HuH-7.5 (cell line): ENCODE data around the gene TSPYL2.
A peak's percentile ranks its signal among the peaks of the same experiment; 100 is the strongest.

Source experiments
- DNase-seq: peaks from one replicate; pipeline ENCODE4 v3.0.0; 2011; ENCODE audit warnings: low spot score

Gene TSPYL2

DNA sequence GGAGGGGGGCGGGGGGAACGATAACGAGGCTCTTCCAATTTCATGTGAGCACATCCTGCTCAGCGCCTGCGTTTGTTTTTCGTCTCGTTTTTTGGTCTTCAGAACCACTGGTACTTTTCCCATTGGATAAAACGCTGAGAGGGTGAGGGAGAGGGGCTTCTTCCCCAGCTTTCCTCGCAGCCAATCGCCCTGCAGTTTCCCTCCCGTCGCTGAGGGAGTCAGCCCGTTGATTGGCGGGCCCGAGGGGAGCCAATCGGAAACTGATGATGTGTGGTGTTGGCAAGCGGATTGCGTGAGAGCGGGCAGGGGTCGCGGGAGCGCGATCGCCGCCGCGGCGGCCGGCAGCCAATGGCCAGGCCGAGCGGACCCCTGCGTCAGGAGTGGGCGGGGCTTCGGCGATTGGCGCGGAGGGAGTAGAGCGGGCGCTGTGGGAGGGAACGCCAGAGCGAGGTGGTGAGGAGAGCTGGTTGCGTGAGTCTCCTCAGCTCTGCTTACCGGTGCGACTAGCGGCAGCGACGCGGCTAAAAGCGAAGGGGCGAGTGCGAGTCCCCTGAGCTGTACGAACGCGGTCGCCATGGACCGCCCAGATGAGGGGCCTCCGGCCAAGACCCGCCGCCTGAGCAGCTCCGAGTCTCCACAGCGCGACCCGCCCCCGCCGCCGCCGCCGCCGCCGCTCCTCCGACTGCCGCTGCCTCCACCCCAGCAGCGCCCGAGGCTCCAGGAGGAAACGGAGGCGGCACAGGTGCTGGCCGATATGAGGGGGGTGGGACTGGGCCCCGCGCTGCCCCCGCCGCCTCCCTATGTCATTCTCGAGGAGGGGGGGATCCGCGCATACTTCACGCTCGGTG lies at the start of gene TSPYL2:
TSS of gene TSPYL2 (plus strand) at position 443 of the 848 bp plus-strand sequence. CDS start at position 575, 132 bp downstream.
- peak; percentile 82 for DNase-seq

DNA sequence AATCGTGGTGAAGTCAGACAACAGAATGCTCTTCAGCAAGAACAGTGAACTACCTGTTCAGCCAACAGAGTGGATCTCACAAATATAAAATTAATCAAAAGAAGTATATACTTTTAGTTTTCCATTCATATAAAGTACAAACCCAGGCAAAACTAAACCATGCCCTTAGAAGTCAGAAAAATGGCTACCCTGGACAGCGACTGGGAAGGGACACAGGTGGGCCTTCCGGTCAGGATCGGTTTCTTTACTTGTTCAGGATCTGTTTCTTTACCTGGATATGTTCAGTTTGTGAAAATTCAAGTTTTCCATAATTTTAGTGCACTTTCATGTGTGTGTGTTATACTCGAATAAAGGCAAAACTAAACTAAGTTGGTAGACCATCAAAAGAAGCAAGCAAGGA lies 46.0 kb upstream of the TSPYL2 start:
- no peak for DNase-seq

DNA sequence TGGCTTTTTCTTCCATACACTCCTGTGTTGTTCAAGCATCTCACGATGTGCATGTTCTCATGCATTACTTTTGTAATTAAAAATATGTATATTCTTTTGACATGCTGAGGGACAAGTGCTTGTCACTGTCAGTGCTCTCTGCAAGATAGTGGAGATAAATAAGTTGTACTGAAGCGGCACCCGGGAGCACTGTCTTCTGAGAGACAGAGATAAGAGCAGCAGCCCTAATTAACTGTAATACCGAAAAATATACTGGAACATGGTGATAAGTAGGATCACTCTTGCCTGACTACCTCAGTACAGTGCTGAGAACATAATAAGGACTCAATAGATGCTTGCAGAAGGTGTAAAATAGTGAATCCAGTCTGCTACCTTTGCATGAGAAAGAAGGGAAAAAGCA lies 42.9 kb upstream of the TSPYL2 start:
- DNase-seq: no peak

DNA sequence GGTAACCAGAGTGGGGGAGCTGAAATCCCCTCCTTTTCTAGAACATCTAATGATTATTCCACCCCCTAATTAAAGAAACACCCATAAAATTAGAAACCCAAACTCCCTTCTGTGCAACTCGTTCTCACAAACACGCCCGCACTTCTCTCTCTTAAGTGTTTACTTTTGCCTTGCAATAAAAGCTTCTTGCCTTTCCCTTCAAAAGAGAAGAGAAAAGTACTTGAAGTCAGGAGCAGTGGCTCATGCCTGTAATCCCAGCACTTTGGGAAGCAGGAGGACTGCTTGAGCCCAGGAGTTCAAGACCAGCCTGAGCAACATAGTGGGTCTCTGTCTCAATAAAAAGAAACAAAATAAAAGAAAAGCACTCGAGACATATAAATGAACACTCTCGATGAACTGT lies 37.2 kb upstream of the TSPYL2 start:
- no peak for DNase-seq

DNA sequence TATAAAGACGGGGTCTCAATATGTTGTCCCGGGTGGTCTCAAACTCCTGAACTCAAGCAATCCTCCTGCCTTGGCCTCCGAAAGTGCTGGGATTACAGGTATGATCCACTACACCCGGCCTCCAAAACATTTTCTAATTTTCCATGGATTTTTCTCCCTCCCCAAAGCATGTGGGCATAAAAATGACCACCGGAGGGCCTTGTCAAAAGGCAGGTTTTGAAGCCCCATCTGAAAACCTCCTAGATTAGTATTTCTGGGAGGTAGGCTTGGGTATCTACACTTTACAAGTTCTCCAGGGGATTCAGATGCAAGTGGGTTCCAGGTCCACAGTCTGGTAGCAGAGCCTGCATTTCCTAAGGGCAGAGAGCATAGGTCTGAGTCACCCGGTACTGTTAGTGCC lies 34.9 kb upstream of the TSPYL2 start:
- DNase-seq: no peak

DNA sequence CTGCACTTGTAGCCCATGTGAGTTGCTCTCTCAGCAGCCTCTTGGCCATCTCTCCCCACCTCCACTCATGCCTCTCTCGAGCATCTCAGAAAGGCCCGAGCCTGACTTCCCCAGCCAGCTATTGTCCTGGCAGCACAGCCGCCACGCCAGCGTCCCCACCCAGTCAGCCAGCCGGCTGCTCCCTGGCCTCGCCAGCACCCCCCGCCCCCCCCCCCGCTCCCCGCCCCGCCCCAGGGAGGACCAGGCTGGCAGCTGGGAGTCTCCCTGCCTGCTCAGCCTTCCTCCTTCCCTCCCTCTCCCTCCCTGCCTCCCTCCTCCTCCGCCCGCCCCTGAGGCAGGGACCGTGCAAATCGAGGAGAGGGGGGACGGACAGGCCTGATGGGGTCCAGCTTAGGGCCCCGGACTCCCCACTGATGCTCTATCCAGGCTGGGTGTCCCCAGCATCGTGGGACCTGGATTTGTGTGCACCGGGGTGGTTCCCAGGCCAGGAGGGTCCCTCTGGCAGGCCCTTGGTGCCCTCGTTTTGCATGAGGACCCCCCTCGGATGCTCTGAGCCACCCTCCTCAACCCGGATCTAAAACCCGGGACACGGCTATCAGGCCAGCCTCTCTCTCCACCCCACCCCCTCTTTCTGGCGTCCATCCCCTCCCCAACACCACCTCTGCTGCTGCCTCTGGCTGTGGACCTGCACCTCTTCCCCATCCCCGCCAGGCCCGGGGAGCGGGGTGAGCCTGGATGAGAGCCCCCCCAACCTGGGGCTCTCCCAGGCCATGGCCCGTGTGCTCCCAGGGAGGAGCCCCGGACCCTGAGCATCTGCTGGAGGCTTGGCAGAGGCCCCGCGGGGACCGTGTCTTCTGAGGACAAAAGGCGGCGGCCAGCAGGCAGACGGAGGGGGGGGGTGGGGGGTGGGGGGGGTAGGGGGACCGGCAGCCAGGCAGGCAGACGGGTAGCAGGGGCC lies 33.7 kb upstream of the TSPYL2 start, which contains the start of gene GPR173:
TSS of gene GPR173 (plus strand) at position 621 of the 958 bp plus-strand sequence. CDS start 27,833 bp downstream, outside the sequence.
- no peak for DNase-seq

DNA sequence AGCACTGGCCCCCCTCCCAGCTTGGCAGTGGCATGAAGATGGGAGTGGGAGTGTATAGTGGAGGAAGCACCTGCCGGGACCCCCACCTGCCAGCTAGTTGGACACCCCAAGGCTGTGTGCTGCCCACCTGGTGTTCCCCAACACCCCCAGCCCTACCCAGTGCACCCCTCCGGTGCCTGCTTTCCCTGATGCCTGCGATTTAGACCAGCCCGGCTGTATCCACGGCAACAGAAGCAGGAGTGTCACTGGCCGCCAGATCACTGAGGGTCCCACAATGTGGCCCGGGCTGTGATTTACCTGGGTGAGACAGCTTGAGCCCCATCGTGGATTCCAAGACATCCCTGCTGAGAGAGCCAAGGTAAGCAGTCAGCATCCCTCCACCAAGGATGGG lies 33.0 kb upstream of the TSPYL2 start:
- DNase-seq: no peak

DNA sequence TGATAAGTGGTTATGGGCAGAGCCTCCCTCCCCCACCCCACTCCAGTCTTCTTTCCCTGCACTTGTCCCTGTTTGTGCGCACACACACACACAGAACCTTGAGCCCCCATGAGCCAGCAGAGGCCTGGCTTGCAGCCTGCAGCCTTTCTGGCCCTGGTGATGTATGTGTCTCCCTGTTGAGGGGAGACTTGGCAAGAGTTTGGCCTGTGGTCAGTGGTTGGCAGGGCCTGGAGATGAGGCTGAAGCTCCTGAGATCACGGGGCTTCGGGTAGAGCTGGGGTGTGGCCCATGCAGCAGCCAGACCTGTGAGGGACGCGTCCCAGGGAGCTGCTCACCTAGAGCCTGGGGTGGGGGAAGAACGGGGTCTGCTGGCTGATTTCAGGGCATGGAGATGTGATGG lies 31.3 kb upstream of the TSPYL2 start:
- DNase-seq: no peak

DNA sequence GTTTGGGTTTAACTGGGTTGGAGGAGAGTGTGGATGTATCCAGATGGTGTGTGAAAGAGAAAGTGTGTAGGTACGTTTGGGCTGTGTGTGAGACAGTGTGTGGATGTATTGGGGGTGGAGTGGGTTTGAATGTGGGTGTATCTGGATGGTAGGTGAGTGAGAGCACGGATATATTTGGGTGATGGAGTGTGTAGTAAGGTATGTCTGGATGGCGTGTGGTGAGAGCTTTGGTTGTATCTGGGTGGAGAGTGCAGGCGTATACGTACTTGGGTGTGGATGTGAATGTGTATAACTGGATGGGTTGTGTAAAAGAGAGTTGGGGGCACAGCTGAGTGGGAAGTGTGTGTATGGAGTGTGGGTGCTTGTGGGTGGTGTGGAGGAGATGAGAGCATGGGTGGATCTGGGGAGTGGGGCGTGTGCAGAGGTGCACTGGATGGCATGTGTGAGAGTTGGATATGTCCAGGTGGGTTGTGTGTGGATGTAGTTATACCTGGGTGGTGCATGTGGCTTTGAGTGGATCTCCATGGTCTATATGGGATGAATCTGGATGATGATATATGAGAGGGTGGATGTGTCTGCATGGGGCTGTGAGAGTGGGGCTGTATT lies 26.8 kb upstream of the TSPYL2 start:
- no peak for DNase-seq

DNA sequence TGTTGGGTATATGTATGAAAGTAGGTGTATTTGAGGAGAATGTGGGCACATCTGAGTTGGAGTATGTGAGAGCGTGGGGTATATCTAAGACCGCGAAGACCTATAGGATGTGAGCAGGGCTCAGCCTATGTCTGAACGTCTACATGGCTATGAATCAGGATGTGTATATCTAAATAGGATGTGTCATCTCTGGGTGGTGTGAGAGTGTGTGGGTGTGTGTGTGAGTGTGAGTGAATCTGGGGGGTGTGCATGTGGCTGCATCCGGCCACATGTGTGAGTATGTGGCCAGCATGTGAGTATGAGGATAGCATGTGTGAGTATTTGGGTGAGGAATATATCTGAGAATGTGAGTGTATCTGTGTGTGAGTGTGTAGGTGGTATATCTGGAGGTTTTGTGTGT lies 25.9 kb upstream of the TSPYL2 start:
- DNase-seq: no peak

DNA sequence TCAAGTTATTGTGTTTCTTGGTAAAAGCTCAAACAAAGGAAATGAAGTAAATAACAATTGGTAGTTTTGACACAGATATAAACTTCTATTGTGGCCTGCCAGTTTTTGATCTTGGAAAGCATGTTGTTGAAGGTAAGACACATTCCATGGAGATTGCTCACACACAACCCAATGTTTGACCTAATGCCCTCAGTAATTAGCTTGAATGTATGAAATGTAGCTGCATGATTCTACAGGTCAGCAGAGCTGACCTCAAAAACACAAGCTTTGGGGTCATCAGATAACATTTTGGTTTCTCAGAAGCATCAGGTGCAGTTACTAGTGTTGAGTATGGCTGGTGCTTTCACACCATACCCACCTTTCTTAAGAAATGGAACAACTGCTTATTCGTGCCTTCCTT lies 17.1 kb upstream of the TSPYL2 start:
- no peak for DNase-seq

DNA sequence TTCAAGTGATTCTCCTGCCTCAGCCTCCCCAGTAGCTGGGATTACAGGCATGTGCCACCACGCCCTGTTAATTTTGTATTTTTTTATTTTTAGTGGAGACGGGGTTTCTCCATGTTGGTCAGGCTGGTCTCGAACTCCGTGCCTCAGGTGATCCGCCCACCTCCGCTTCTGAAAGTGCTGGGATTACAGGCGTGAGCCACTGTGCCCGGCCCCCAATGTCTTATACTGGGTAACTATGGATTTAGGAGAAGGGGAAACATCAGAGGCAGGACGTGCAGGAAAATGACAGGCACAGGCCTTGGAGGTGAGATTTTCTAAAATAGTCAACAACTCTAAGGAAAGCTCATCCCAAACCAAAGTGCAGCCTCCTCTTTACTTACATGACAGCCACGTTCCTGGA lies 11.1 kb upstream of the TSPYL2 start:
- DNase-seq: no peak

DNA sequence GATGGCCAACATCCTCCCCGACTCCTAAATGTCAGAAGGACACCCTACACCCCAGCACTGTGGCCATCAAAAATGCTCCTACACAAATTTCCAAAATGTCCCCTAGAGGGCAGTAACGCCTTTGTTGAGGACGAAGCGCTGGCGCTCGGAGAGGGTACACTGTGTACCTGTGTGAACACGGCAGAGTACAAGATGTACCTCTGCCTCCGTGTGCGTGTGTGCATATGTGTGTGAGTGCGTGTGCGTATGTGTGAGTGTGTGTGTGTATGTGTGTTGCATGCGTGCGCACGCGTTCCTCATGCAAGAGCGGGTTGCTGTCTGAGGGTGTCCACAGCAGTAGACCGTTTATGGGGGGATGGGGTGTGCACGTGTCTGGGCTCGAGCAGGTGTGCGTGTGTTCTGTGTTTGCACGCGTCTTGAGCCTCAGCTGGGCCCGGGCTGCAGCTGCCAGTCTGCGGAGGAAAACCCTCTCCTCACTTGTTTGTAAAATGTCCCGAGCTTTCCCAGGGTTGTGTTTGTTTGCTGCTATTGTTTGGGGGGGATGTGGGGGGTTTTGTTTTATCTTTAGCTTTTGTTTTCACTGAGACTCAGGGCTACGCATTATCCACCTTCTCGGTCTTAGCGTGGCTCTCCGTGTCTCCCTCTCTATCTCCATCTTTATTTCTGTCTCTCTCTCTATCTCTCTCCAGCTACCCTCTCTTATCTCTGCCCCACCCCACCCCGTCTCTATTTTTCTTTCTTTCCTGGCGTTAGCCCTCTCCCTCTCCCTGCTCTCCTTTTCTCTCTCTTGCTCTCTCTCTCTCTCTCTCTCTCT lies 10.4 kb upstream of the TSPYL2 start:
- no peak for DNase-seq

DNA sequence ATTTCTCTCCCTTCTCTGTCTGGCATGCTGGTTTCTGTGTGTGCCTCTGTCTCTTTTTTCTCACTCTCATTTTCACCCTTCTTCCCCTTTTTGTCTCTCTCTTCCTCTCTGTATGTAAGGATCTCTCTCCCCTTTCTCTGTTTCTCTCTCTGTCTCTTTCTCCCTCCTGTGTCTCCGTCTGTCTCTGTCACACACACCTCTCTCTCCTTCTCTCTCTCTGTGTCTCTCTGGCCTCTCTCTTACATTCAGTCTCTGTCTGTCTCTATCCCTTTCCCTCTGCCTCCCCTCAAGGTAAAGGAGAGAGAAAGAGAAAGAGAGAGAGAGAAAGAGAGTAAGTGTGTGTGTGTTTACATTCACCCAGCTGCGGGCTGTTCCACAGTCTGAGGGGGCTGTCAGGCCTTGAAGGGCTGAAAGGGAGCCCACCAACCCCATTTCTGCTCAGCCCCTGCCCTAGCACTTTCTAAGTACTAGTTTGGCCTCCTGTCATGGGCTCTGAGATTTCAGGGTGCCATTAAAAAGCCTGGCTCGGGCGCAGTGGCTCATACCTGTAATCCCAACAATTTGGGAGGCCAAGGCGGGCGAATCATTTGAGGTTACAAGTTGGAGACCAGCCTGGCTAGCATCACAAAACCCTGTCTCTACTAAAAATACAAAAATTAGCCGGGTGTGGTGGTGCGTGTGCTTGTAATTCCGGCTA lies 9.6 kb upstream of the TSPYL2 start:
- DNase-seq: no peak

DNA sequence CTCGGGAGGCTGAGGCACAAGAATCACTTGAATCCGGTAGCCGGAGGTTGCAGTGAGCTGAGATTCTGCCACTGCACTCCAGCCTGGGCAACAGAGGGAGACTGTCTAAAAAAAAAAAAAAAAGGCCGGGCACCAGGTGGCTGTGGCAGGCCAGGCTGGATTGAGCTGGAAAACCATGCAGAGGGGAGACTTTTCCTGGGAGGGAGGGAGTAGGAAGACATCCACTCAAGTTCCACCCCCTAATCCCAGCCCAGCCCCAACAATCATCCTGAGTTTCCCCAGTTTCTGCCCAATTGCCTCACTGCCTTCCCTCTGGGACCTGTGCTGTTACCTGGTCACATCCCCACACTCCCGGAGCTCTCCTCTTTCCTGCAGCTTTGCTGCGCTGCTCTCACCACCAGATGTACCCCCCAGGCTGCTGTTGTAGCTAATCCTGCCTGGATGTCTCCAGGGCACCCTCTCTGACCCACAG lies 9.0 kb upstream of the TSPYL2 start:
- no peak for DNase-seq

DNA sequence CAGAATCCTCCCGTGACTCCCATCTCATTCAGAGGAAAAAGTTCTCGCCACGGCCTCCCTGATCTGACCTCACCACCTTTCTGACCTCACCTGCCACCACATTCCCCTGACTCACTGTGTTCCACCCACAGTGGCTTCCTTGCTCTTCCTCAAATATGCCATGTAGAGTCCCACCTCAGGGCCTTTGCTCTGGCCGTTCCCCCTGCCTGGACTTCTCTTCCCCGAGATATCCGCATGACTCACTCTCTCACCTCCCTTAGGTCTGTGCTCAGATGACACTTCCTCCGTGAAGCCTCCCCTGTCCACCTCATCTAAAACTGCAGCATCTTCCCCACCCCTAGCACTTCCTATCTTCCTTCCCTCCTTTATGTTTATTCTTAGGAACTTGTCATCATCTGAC lies 7.2 kb upstream of the TSPYL2 start:
- no peak for DNase-seq

DNA sequence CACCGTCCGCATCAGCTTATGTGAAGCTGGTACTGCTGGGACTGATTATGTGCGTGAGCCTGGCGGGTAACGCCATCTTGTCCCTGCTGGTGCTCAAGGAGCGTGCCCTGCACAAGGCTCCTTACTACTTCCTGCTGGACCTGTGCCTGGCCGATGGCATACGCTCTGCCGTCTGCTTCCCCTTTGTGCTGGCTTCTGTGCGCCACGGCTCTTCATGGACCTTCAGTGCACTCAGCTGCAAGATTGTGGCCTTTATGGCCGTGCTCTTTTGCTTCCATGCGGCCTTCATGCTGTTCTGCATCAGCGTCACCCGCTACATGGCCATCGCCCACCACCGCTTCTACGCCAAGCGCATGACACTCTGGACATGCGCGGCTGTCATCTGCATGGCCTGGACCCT lies 5.5 kb upstream of the TSPYL2 start:
- DNase-seq: no peak

DNA sequence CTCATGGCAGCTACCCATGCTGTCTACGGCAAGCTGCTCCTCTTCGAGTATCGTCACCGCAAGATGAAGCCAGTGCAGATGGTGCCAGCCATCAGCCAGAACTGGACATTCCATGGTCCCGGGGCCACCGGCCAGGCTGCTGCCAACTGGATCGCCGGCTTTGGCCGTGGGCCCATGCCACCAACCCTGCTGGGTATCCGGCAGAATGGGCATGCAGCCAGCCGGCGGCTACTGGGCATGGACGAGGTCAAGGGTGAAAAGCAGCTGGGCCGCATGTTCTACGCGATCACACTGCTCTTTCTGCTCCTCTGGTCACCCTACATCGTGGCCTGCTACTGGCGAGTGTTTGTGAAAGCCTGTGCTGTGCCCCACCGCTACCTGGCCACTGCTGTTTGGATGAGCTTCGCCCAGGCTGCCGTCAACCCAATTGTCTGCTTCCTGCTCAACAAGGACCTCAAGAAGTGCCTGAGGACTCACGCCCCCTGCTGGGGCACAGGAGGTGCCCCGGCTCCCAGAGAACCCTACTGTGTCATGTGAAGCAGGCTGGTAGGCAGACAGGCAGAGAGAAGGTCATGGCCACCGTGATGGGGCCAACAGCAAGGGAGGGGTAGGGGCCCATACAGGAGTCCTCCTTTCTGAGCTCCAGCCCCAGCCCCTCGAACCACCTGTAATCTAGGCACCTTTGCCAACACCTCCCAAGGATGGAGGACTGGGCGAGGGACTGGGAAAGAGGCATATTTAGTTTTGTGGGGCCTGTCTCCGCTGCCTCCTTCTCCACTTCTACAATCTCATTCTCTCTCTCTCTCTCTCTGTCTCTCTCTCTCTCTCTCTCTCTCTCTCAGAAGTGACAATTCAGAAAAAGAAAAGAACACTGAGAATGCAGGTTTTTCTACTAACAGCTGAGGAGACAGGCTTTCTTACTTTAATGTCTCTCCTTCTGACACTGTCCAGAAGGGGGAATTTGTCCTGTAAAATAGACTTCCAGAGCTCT lies 4.7 kb upstream of the TSPYL2 start:
- no peak for DNase-seq

DNA sequence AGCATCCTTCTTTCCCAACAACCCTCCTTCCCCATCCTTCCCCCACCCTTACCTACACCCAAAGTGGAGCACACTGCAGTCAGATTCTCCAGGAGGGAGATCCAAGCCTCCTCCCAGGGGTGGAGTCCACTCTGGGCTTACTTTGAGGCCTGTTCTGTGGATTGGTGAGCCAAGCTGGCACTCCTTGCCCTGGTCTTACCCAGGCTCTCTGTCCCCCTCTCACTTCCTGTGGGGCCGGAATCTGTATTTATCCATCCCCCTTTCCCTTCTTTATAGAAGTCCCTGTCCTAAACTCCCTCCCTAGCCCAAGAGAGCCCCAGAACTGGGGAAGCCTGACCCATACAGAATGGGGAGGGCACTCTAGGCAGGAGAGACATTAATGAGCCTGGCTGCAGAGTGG lies 3.2 kb upstream of the TSPYL2 start:
- no peak for DNase-seq
